H1 (cell line): ENCODE results near the gene TRAK1. TPM values are rescaled to one million over a fixed set of nuclear protein-coding genes. Genes with fewer than 3 reads are reported as not detected.
A peak's percentile ranks its signal among the peaks of the same experiment; 100 is the strongest.

Experiments
- CTCF ChIA-PET: fragments of 300-600 bp; sonication (Branson Sonifier 250); formaldehyde crosslinking; loops from one replicate; lab custom pipeline; 2021; ENCODE audit not compliant: partially characterized antibody; lab: Charles Lee
- POLR2A ChIA-PET: fragments of 300-600 bp; sonication (Branson Sonifier 250); formaldehyde crosslinking; loops from one replicate; lab custom pipeline; 2021; ENCODE audit warnings: inconsistent platforms; ENCODE audit not compliant: partially characterized antibody; lab: Charles Lee
- DNase-seq, 2 experiments: peaks; one replicate each; pipeline versions ENCODE4 v3.0.0 to v3.0.0-alpha.2; 2010 to 2022; ENCODE audit warnings: low spot score in 2 of 2, low read depth in 1 of 2, mixed read lengths in 1 of 2
- FAIRE-seq: peaks from 2 replicates; lab custom pipeline; 2011; peaks lifted over from hg19 to GRCh38; lab: Jason Lieb, UNC
- H2AFZ ChIP-seq: 2 replicates; pipeline ENCODE4 v1.8.1; 2012; ENCODE audit warnings: low read length, inconsistent platforms
- H2AK5ac ChIP-seq: 2 replicates; pipeline ENCODE4 v1.6.1; 2013; ENCODE audit warnings: low read depth, low read length
- H2BK120ac ChIP-seq: replicated peaks from 2 replicates; pipeline ENCODE3; 2013; ENCODE audit warnings: low read depth, low read length, inconsistent platforms
- H2BK12ac ChIP-seq: 2 replicates; pipeline ENCODE4 v1.6.1; 2013; ENCODE audit warnings: low read depth, low read length
- H2BK15ac ChIP-seq: 2 replicates; pipeline ENCODE4 v1.6.1; 2013; ENCODE audit warnings: low read length
- H2BK20ac ChIP-seq: 2 replicates; pipeline ENCODE4 v1.6.1; 2013; ENCODE audit warnings: low read length
- H2BK5ac ChIP-seq: 2 replicates; pipeline ENCODE4 v1.6.1; 2013; ENCODE audit warnings: low read depth, low read length
- H3K14ac ChIP-seq: 2 replicates; pipeline ENCODE4 v1.6.1; 2013; ENCODE audit warnings: inconsistent platforms; ENCODE audit not compliant: insufficient read length
- H3K18ac ChIP-seq: 2 replicates; pipeline ENCODE4 v1.6.1; 2013; ENCODE audit warnings: low read length; ENCODE audit errors: extremely low read depth
- H3K23ac ChIP-seq: 2 replicates; pipeline ENCODE4 v1.6.1; 2013; ENCODE audit warnings: inconsistent platforms; ENCODE audit not compliant: insufficient read length
- H3K23me2 ChIP-seq: 2 replicates; pipeline ENCODE4 v1.6.1; 2013; ENCODE audit warnings: low read depth, low read length
- H3K27ac ChIP-seq: 2 replicates; pipeline ENCODE4 v1.6.1; 2011; ENCODE audit warnings: low read depth, low read length, inconsistent platforms
- H3K27me3 ChIP-seq, 4 experiments: replicated peaks in 1 of 4; 1 replicate in 1 of 4; 2 replicates in 3 of 4; pipeline versions ENCODE4 v1.6.1 to v1.8.1; 2011 to 2013; ENCODE audit warnings: low read length in 3 of 4, mild to moderate bottlenecking in 3 of 4, inconsistent platforms in 2 of 4, mixed read lengths in 2 of 4, moderate library complexity in 1 of 4; ENCODE audit not compliant: control insufficient read depth in 3 of 4, insufficient read depth in 3 of 4; ENCODE audit errors: extremely low read depth in 1 of 4
- H3K36me3 ChIP-seq, 4 experiments: 2 replicates each; pipeline versions ENCODE4 v1.6.1 to v1.8.1; 2011 to 2013; ENCODE audit warnings: mild to moderate bottlenecking in 4 of 4, low read length in 3 of 4, moderate library complexity in 2 of 4, control low read depth in 1 of 4, inconsistent platforms in 1 of 4; ENCODE audit not compliant: insufficient read depth in 4 of 4, control insufficient read depth in 2 of 4
- H3K4ac ChIP-seq: replicated peaks from 2 replicates; pipeline ENCODE3; 2013; ENCODE audit warnings: low read length, low read depth, mixed read lengths, inconsistent platforms; ENCODE audit not compliant: insufficient read length
- H3K4me1 ChIP-seq, 4 experiments: replicated peaks in 1 of 4; 1 replicate in 1 of 4; 2 replicates in 3 of 4; pipeline versions ENCODE4 v1.6.1 to v1.8.1; 2011 to 2013; ENCODE audit warnings: low read length in 3 of 4, inconsistent platforms in 2 of 4, mixed read lengths in 1 of 4; ENCODE audit not compliant: insufficient read depth in 4 of 4, control insufficient read depth in 3 of 4
- H3K4me2 ChIP-seq, 2 experiments: 2 replicates each; pipeline versions ENCODE4 v1.6.1 to v1.8.1; 2011 to 2013; ENCODE audit warnings: low read depth in 2 of 2, low read length in 2 of 2, control low read depth in 1 of 2, inconsistent platforms in 1 of 2, mild to moderate bottlenecking in 1 of 2; ENCODE audit not compliant: insufficient read depth in 1 of 2
- H3K4me3 ChIP-seq, 4 experiments: fragments of 200-600, 300-600 bp in 1 of 4; sonication (generic), shearing (Covaris generic), sonication (Bioruptor Twin) in 1 of 4; 2 replicates each; pipeline versions ENCODE4 v1.5.1 to v1.8.1; 2011 to 2016; ENCODE audit warnings: low read length in 4 of 4, low read depth in 3 of 4, control low read depth in 2 of 4, inconsistent platforms in 2 of 4, mild to moderate bottlenecking in 2 of 4, mixed read lengths in 1 of 4, moderate library complexity in 1 of 4; ENCODE audit not compliant: insufficient read depth in 2 of 4; ENCODE audit errors: extremely low read depth in 1 of 4
- H3K56ac ChIP-seq: replicated peaks from 2 replicates; pipeline ENCODE3; 2013; ENCODE audit warnings: low read depth, mild to moderate bottlenecking, mixed read lengths, low read length, inconsistent platforms; ENCODE audit not compliant: insufficient read length
- H3K79me1 ChIP-seq: 2 replicates; pipeline ENCODE4 v1.6.1; 2013; ENCODE audit warnings: low read depth, low read length, control low read depth
- H3K79me2 ChIP-seq, 2 experiments: 2 replicates each; pipeline versions ENCODE4 v1.6.1 to v1.8.1; 2012 to 2013; ENCODE audit warnings: low read length in 2 of 2, mild to moderate bottlenecking in 2 of 2, inconsistent platforms in 1 of 2; ENCODE audit not compliant: insufficient read depth in 2 of 2, control insufficient read depth in 1 of 2
- H3K9ac ChIP-seq, 4 experiments: replicated peaks in 1 of 4; 1 replicate in 1 of 4; 2 replicates in 3 of 4; pipeline versions ENCODE4 v1.6.1 to v1.8.1; 2011 to 2013; ENCODE audit warnings: low read depth in 3 of 4, low read length in 3 of 4, control low read depth in 2 of 4, mild to moderate bottlenecking in 2 of 4, moderate library complexity in 2 of 4, inconsistent platforms in 1 of 4; ENCODE audit errors: extremely low read depth in 1 of 4
- H3K9me3 ChIP-seq, 2 experiments: 2 replicates each; pipeline versions ENCODE4 v1.6.1 to v1.8.1; 2012 to 2013; ENCODE audit warnings: mild to moderate bottlenecking in 2 of 2, moderate library complexity in 2 of 2, control low read depth in 1 of 2, inconsistent platforms in 1 of 2, low read depth in 1 of 2, low read length in 1 of 2, mixed read lengths in 1 of 2; ENCODE audit not compliant: insufficient read depth in 2 of 2
- H4K20me1 ChIP-seq, 2 experiments: replicated peaks in 1 of 2; 2 replicates each; pipeline versions ENCODE3 to v1.8.1; 2011 to 2013; ENCODE audit warnings: inconsistent platforms in 2 of 2, low read length in 2 of 2, mild to moderate bottlenecking in 1 of 2; ENCODE audit not compliant: insufficient read depth in 2 of 2, control insufficient read depth in 1 of 2
- H4K5ac ChIP-seq: 2 replicates; pipeline ENCODE4 v1.6.1; 2013; ENCODE audit warnings: low read length, low read depth, mixed read lengths, inconsistent platforms; ENCODE audit not compliant: insufficient read length
- H4K8ac ChIP-seq: 2 replicates; pipeline ENCODE4 v1.8.0; 2013; ENCODE audit warnings: mild to moderate bottlenecking, moderate library complexity, low read length, inconsistent platforms; ENCODE audit not compliant: insufficient read depth; ENCODE audit errors: extremely low read depth
- H4K91ac ChIP-seq: replicated peaks from 2 replicates; pipeline ENCODE3; 2013; ENCODE audit warnings: low read length, mixed read lengths, inconsistent platforms; ENCODE audit not compliant: insufficient read length
- KDM1A ChIP-seq: fragments of 200-600, 300-600 bp; sonication (generic); IDR thresholded peaks from 2 replicates; pipeline ENCODE4 v1.7.1; 2016; ENCODE audit warnings: mild to moderate bottlenecking, low read length, borderline replicate concordance
- SRF ChIP-seq: IDR thresholded peaks from 2 replicates; pipeline ENCODE4 v1.6.1; 2011; ENCODE audit warnings: mild to moderate bottlenecking, low read depth, low read length, moderate library complexity
- WGBS, 2 experiments: shearing (Covaris generic) in 1 of 2; methylation state at CpG; one replicate each; pipeline versions ENCODE4 v1.1.6 to v1.1.7; 2013 to 2015; ENCODE audit warnings: low lambda C conversion rate in 2 of 2, mixed read lengths in 2 of 2, inconsistent platforms in 1 of 2, low coverage in 1 of 2, missing lambda C conversion rate in 1 of 2; ENCODE audit not compliant: insufficient replicate concordance in 2 of 2, insufficient coverage in 1 of 2, insufficient read length in 1 of 2; ENCODE audit errors: extremely low coverage in 1 of 2, missing lambda C conversion rate in 1 of 2; 5-methylcytosine and 5-hydroxymethylcytosine counted together
- polyA plus RNA-seq, 7 experiments: library from polyadenylated mRNA; depleted of rRNA in 3 of 7; stranded (reverse) in 5 of 7; unstranded in 2 of 7; fragments of >200 nt in 5 of 7; fragments of 200-250 nt in 2 of 7; gene quantifications; 1 replicate in 5 of 7; 2 replicates in 1 of 7; 4 replicates in 1 of 7; pipeline versions ENCODE4 v1.2.1 to v1.2.3, GENCODE V29; 2011 to 2013; ENCODE audit warnings: missing spikeins in 2 of 7, mixed read lengths in 2 of 7
- total RNA-seq: library from RNA; stranded (reverse); fragmentation: NEBNext Ultra II Directional; extraction: Animal tissue kit (Norgen Biotek cat#: 25700); gene quantifications from 2 replicates; pipeline ENCODE4 v1.2.1, GENCODE V29; 2021

TRAK1 gene
- total and polyA plus RNA-seq, 2 of the 8 experiments (the other 6 are each of a cell fraction or from before 2014, with no cell fraction given) = 21.3 to 32.7 TPM

DNA sequence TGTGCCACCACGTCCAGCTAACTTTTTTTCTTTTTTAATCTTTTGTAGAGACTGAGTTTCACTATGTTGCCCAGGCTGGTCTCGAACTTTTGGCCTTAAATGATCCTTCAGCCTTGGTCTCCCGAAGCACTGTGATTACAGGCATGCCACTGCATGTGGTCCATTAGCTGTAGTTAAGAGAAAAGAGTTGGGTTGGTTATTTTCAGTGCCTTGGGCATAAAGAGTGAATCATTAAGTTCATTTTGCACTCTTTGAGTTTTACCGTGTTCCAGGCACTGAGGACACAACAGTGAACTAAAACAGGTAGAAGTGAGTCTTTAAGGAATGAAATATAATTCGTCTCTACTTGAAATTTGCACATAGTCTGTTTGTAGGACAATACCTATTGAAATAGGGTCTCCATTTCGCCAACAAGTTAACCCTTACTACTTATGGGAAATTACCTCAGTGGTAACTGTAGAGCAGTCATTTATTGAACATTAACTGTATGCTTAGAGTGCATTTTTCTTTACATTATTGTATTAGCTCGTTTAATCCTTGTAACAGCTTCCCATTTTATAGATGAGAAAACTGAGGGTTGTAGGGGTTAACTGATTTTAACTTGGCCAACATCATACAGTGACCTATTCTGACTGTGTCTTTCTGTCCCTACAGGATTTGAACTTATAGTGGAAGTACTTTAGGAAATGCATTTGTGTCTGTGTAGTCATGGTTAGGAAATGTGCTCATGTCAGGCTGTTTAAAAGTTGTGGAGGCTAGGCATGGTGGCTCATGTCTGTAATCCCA, 22.7 kb upstream of the TRAK1 start:
- Histone ChIP-seq H2AFZ (no peak overlapping the region), H3K4me2 (no peak overlapping the region), H2BK12ac (peak overlapping the region; percentile 30; the same call in 1 of the 2 replicates), H3K56ac (no peak overlapping the region)
- TF ChIP-seq SRF (no peak), KDM1A (peak; percentile 69; the same call in 1 of the 2 replicates)
- TF ChIP-seq, all 59 proteins: peak for 1
- H2BK15ac ChIP-seq = peak overlapping the region; percentile 8; the same call in 1 of the 2 replicates
- H4K20me1 ChIP-seq = no peaks in the 10 kb centered on the region
- no peak overlapping the region for H4K91ac ChIP-seq
- no peak overlapping the region for H3K14ac ChIP-seq
- H2AK5ac ChIP-seq = peak overlapping the region; percentile 42; the same call in 1 of the 2 replicates
- no peaks in the 10 kb centered on the region for H3K27me3 ChIP-seq
- DNase-seq (no peak), FAIRE-seq (no peak)
- no peaks in the 10 kb centered on the region for H3K36me3 ChIP-seq
- H4K8ac ChIP-seq = no peak overlapping the region
- CTCF ChIA-PET = interaction anchor here (0.7 to 3.0 kb wide), 2 partner anchors 9 to 31 kb away, joined by 3 to 10 read pairs; no protein-coding TSS in a partner anchor
- no peak overlapping the region for H3K18ac ChIP-seq
- no peaks in the 10 kb centered on the region for H3K9me3 ChIP-seq
- no peaks in the 10 kb centered on the region for H3K23me2 ChIP-seq
- H3K4me3 ChIP-seq = no peak overlapping the region
- H3K27ac ChIP-seq = no peak overlapping the region
- peaks cover 5% of the 10 kb centered on the region for H3K79me1 ChIP-seq
- no peak overlapping the region for H2BK120ac ChIP-seq
- H3K9ac ChIP-seq = no peak overlapping the region
- no peak overlapping the region for H3K4ac ChIP-seq
- no peak overlapping the region for H4K5ac ChIP-seq
- H2BK20ac ChIP-seq = no peak overlapping the region
- H3K4me1 ChIP-seq = peaks cover 8 to 24% (median 17%) of the 10 kb centered on the region in 4 experiments
- 83% methylated on average over 7 of the region's 7 CpGs; no CpG with 5 or more reads in 1 of the 2 experiments for WGBS, 2 experiments
- H2BK5ac ChIP-seq = peak overlapping the region; percentile 12; the same call in 1 of the 2 replicates
- POLR2A ChIA-PET = interaction anchor here (1.4 kb wide), 1 partner anchor 44 kb away, joined by 6 read pairs; no protein-coding TSS in a partner anchor
- peaks cover 0 to 72% of the 10 kb centered on the region in 2 experiments; a peak in 3 of 4 replicates for H3K79me2 ChIP-seq
- no peak overlapping the region for H3K23ac ChIP-seq
